CD14-positive monocyte (primary cell): ENCODE data around the gene ANK2. TPM values are rescaled to one million over a fixed set of nuclear protein-coding genes. Genes with fewer than 3 reads are reported as not detected.

ENCODE experiments used
- DNase-seq, 3 donors: peaks; one replicate each; pipeline ENCODE4 v3.0.0-alpha.2; 2011 to 2022
- H2AFZ ChIP-seq: 2 replicates; pipeline ENCODE4 v1.6.0; 2012; ENCODE audit warnings: mild to moderate bottlenecking, low read depth, low read length, inconsistent platforms; ENCODE audit not compliant: insufficient read depth, poor library complexity, severe bottlenecking
- H3K27ac ChIP-seq, 2 donors: 1 replicate in 1 of 2; 2 replicates in 1 of 2; pipeline ENCODE4 v1.5.1; 2012 to 2013; ENCODE audit warnings: low read length in 2 of 2, control low read depth in 1 of 2, inconsistent platforms in 1 of 2, low read depth in 1 of 2, mild to moderate bottlenecking in 1 of 2
- H3K27me3 ChIP-seq, 2 donors: one replicate each; pipeline versions ENCODE4 v1.6.0 to v1.6.1; 2011 to 2013; ENCODE audit warnings: low read length in 2 of 2; ENCODE audit not compliant: control insufficient read depth in 2 of 2, insufficient read depth in 2 of 2
- H3K36me3 ChIP-seq, 2 donors: replicated peaks in 1 of 2; 1 replicate in 1 of 2; 2 replicates in 1 of 2; pipeline versions ENCODE4 v1.5.1 to v1.6.1; 2012 to 2013; ENCODE audit warnings: low read length in 2 of 2, control low read depth in 1 of 2, inconsistent platforms in 1 of 2, mild to moderate bottlenecking in 1 of 2; ENCODE audit not compliant: insufficient read depth in 2 of 2, control insufficient read depth in 1 of 2
- H3K4me1 ChIP-seq, 2 donors: 1 replicate in 1 of 2; 2 replicates in 1 of 2; pipeline versions ENCODE4 v1.5.1 to v1.6.1; 2012 to 2013; ENCODE audit warnings: low read length in 2 of 2, control low read depth in 1 of 2, inconsistent platforms in 1 of 2, mild to moderate bottlenecking in 1 of 2, moderate library complexity in 1 of 2; ENCODE audit not compliant: insufficient read depth in 2 of 2, control insufficient read depth in 1 of 2
- H3K4me2 ChIP-seq: replicated peaks from 2 replicates; pipeline ENCODE3; 2012; ENCODE audit warnings: low read length, moderate library complexity, mild to moderate bottlenecking; ENCODE audit not compliant: poor library complexity, severe bottlenecking; ENCODE audit errors: extremely low read depth
- H3K4me3 ChIP-seq, 3 experiments: fragments of 200-600 bp in 1 of 3; sonication (generic) in 1 of 3; replicated peaks in 1 of 3; 1 replicate in 2 of 3; 2 replicates in 1 of 3; pipeline ENCODE4 v1.5.1; 2011 to 2013; ENCODE audit warnings: low read length in 3 of 3, mild to moderate bottlenecking in 3 of 3, control low read depth in 2 of 3, low read depth in 2 of 3, inconsistent platforms in 1 of 3, moderate library complexity in 1 of 3
- H3K79me2 ChIP-seq: 2 replicates; pipeline ENCODE4 v1.6.0; 2012; ENCODE audit warnings: mild to moderate bottlenecking, control low read depth, inconsistent platforms, low read length, moderate library complexity; ENCODE audit not compliant: insufficient read depth
- H3K9ac ChIP-seq: 2 replicates; pipeline ENCODE4 v1.6.0; 2017; ENCODE audit warnings: low read length, mild to moderate bottlenecking; ENCODE audit not compliant: insufficient read depth, poor library complexity, severe bottlenecking
- H3K9me3 ChIP-seq, 2 donors: replicated peaks in 1 of 2; 1 replicate in 1 of 2; 2 replicates in 1 of 2; pipeline versions ENCODE4 v1.5.1 to v1.6.1; 2012 to 2013; ENCODE audit warnings: low read length in 2 of 2, control low read depth in 1 of 2; ENCODE audit not compliant: control insufficient read depth in 1 of 2, insufficient read depth in 1 of 2
- H4K20me1 ChIP-seq: 2 replicates; pipeline ENCODE4 v1.6.0; 2012; ENCODE audit warnings: mild to moderate bottlenecking, low read length, control low read depth, moderate library complexity; ENCODE audit not compliant: insufficient read depth
- H3K27ac Mint-ChIP-seq, 7 donors: one replicate each; pipeline ENCODE4 v1.8.0; 2020; ENCODE audit warnings: mild to moderate bottlenecking in 7 of 7, mixed read lengths in 7 of 7, moderate library complexity in 6 of 7, inconsistent platforms in 2 of 7
- H3K27me3 Mint-ChIP-seq, 3 donors: one replicate each; pipeline ENCODE4 v1.8.0; 2021 to 2022; ENCODE audit warnings: low read depth in 3 of 3, mild to moderate bottlenecking in 3 of 3, mixed read lengths in 3 of 3, moderate library complexity in 3 of 3, inconsistent platforms in 1 of 3
- H3K36me3 Mint-ChIP-seq, 2 donors: one replicate each; pipeline ENCODE4 v1.8.0; 2020; ENCODE audit warnings: mixed read lengths in 2 of 2, inconsistent platforms in 1 of 2, mild to moderate bottlenecking in 1 of 2
- H3K4me1 Mint-ChIP-seq: one replicate; pipeline ENCODE4 v1.8.0; 2020; ENCODE audit warnings: mild to moderate bottlenecking, mixed read lengths
- H3K4me3 Mint-ChIP-seq, 2 donors: one replicate each; pipeline ENCODE4 v1.8.0; 2020; ENCODE audit warnings: mild to moderate bottlenecking in 2 of 2, mixed read lengths in 2 of 2, moderate library complexity in 1 of 2
- H3K9me3 Mint-ChIP-seq, 7 donors: one replicate each; pipeline ENCODE4 v1.8.0; 2020 to 2022; ENCODE audit warnings: mixed read lengths in 7 of 7, mild to moderate bottlenecking in 6 of 7, moderate library complexity in 6 of 7, inconsistent platforms in 2 of 7
- CTCF ChIP-seq: fragments of 200-600 bp; IDR thresholded peaks from one replicate; pipeline ENCODE4 v1.8.0; 2022; ENCODE audit warnings: antibody characterized with exemption, mild to moderate bottlenecking
- WGBS: methylation state at CpG from one replicate; pipeline ENCODE4 v1.1.5; 2013; ENCODE audit warnings: missing lambda C conversion rate; ENCODE audit not compliant: insufficient coverage; 5-methylcytosine and 5-hydroxymethylcytosine counted together
- intact Hi-C, 2 donors: fragments of 100-400 bp; cut with micrococcal nuclease; formaldehyde crosslinking; loops; one replicate each; pipeline versions ENCODE4 v1.15.0 to v1.15.1; 2023
- polyA plus RNA-seq, 3 donors: library from polyadenylated mRNA; depleted of rRNA in 1 of 3; unstranded in 2 of 3; stranded (reverse) in 1 of 3; fragments of 300-500 nt in 2 of 3; fragments of >200 nt in 1 of 3; fragmentation: Illumina TruSeq in 2 of 3; gene quantifications; 1 replicate in 2 of 3; 2 replicates in 1 of 3; pipeline ENCODE4 v1.2.3, GENCODE V29; 2012 to 2021

Gene ANK2
- polyA plus RNA-seq, 3 donors = not detected

- Histone ChIP-seq H3K27ac (no peak overlapping the region), H3K4me1 (no peaks in the 10 kb centered on the region), H3K36me3 (no peaks in the 10 kb centered on the region), H3K9me3 (no peaks in the 10 kb centered on the region), H3K4me3 (no peak overlapping the region), H3K79me2 (no peaks in the 10 kb centered on the region), H3K27me3 (no peaks in the 10 kb centered on the region), H3K9ac (no peak overlapping the region), H4K20me1 (no peaks in the 10 kb centered on the region), H3K4me2 (no peak overlapping the region), H2AFZ (no peak overlapping the region)
- Mint-ChIP-seq H3K9me3 (peaks cover 0 to 2% (median 0%) of the 10 kb centered on the region in 7 donors), H3K4me1 (no peaks in the 10 kb centered on the region), H3K27ac (no peak overlapping the region), H3K4me3 (no peak overlapping the region), H3K36me3 (no peaks in the 10 kb centered on the region), H3K27me3 (peaks cover 1 to 2% (median 2%) of the 10 kb centered on the region in 3 donors)
- DNase-seq = no peak
- no peak for TF ChIP-seq CTCF
- intact Hi-C loops = no loop called here
- 100% methylated on average over 1 of the region's 4 CpGs for WGBS
Observed at GRCh38 chr4:113285501-113285900, 236.0 kb downstream of the ANK2 start.

- Histone ChIP-seq H3K79me2 (no peaks in the 10 kb centered on the region), H3K36me3 (no peaks in the 10 kb centered on the region), H3K4me2 (no peak overlapping the region), H3K4me1 (no peaks in the 10 kb centered on the region), H3K27ac (no peak overlapping the region), H3K4me3 (no peak overlapping the region), H3K9ac (no peak overlapping the region), H3K27me3 (no peaks in the 10 kb centered on the region), H2AFZ (no peak overlapping the region), H4K20me1 (no peaks in the 10 kb centered on the region), H3K9me3 (no peaks in the 10 kb centered on the region)
- intact Hi-C loops = no loop called here
- Mint-ChIP-seq H3K4me3 (no peak overlapping the region), H3K27ac (no peak overlapping the region), H3K36me3 (no peaks in the 10 kb centered on the region), H3K4me1 (no peaks in the 10 kb centered on the region), H3K27me3 (peaks cover 0 to under 1% (median 0%) of the 10 kb centered on the region in 3 donors), H3K9me3 (peaks cover 0 to 2% (median 0%) of the 10 kb centered on the region in 7 donors)
- WGBS = 100% methylated on average over 1 of the region's 2 CpGs
- DNase-seq = no peak
- no peak for TF ChIP-seq CTCF
Observed at GRCh38 chr4:113288257-113288656, 238.8 kb downstream of the ANK2 start.
